ENCODE measurements around the gene MED29.

The MED29 gene

DNA sequence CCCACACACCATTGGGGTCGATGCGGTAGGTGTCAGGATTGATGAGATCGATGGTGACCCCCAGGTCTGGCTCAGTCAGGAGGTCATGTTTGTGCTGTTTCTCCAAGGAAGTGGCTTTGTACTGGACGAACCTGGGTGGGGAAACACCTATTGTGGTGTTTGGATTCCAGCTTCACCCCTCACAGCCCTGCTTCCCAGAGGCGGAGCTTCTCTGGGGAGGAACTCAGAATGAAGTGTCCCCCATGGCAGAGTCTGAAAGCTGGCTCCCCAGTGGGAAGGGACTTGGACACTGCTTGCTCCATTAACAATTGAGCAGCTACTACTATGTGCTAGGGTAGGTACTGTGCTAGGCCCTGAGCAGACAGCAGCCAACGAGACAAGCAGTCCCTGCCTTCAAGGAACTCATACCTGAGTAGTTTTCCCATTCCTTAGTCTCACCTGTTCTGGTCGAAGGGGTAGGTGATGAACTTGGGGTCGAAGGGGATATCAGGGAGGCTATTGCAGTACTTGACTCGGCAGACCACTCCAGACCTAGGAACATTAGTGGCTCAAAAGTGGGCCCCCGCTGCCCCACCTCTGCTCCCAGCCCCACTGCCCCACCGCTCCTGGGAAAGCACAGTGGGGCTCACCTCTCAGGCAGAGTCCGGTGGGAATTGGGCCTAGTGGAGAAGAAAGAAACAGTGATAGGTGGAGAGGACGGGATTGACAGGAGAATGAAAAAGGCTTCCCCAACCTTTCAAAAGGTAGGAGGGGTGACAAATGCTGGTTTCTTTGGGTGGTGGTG lies 1.4 kb upstream of the MED29 start:
- TF ChIP-seq RAD21 (IDR thresholded peaks at IDR 0.05; ENCODE audit: low read depth) (no peak), YY1 (IDR thresholded peaks at IDR 0.05; ENCODE audit: low read depth) (no peak), TCF12 (IDR thresholded peaks at IDR 0.05; ENCODE audit: low read depth) (no peak), EP300 (IDR thresholded peaks at IDR 0.05; ENCODE audit: borderline replicate concordance) (no peak), CEBPB (IDR thresholded peaks at IDR 0.05) (no peak), NFIC (IDR thresholded peaks at IDR 0.05) (no peak), REST (IDR thresholded peaks at IDR 0.05; ENCODE audit: low read depth) (no peak), ZBTB7A (IDR thresholded peaks at IDR 0.05; ENCODE audit: low read depth) (no peak), CREB1 (IDR thresholded peaks at IDR 0.05; ENCODE audit: low read depth) (no peak), TAF1 (IDR thresholded peaks at IDR 0.05; ENCODE audit: low read depth) (no peak), EGR1 (IDR thresholded peaks at IDR 0.05) (no peak), FOXM1 (IDR thresholded peaks at IDR 0.05; ENCODE audit: borderline replicate concordance, low read depth) (no peak), TEAD4 (IDR thresholded peaks at IDR 0.05) (no peak)
- TF ChIP-seq, protein P1, sequence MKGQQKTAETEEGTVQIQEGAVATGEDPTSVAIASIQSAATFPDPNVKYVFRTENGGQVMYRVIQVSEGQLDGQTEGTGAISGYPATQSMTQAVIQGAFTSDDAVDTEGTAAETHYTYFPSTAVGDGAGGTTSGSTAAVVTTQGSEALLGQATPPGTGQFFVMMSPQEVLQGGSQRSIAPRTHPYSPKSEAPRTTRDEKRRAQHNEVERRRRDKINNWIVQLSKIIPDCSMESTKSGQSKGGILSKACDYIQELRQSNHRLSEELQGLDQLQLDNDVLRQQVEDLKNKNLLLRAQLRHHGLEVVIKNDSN (IDR thresholded peaks at IDR 0.05): no peak
- TF ChIP-seq, protein P2, sequence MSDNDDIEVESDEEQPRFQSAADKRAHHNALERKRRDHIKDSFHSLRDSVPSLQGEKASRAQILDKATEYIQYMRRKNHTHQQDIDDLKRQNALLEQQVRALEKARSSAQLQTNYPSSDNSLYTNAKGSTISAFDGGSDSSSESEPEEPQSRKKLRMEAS (IDR thresholded peaks at IDR 0.05): no peak

DNA sequence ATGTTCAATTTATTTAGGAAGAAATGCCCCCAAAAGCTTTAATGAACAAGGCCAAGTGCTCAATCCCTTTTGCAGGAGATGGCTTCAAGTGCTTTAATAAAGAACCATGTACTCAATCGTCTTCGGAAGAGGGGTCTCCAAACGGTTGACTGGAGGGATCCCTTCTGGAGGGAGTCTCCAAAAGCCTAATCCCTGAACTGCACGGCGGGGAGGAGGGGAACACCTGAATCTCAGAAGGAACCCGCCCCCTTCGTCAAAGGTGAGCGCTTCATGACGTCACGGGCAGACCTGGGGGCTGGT lies 777 bp upstream of the MED29 start:
- TF ChIP-seq CREB1 (IDR thresholded peaks at IDR 0.05; ENCODE audit: low read depth) (peak; percentile 94), EGR1 (IDR thresholded peaks at IDR 0.05) (no peak), FOXM1 (IDR thresholded peaks at IDR 0.05; ENCODE audit: borderline replicate concordance, low read depth) (no peak), ZBTB7A (IDR thresholded peaks at IDR 0.05; ENCODE audit: low read depth) (no peak)
- TF ChIP-seq, protein P1 (IDR thresholded peaks at IDR 0.05): peak; percentile 25; the same call in 1 of the 2 replicates

DNA sequence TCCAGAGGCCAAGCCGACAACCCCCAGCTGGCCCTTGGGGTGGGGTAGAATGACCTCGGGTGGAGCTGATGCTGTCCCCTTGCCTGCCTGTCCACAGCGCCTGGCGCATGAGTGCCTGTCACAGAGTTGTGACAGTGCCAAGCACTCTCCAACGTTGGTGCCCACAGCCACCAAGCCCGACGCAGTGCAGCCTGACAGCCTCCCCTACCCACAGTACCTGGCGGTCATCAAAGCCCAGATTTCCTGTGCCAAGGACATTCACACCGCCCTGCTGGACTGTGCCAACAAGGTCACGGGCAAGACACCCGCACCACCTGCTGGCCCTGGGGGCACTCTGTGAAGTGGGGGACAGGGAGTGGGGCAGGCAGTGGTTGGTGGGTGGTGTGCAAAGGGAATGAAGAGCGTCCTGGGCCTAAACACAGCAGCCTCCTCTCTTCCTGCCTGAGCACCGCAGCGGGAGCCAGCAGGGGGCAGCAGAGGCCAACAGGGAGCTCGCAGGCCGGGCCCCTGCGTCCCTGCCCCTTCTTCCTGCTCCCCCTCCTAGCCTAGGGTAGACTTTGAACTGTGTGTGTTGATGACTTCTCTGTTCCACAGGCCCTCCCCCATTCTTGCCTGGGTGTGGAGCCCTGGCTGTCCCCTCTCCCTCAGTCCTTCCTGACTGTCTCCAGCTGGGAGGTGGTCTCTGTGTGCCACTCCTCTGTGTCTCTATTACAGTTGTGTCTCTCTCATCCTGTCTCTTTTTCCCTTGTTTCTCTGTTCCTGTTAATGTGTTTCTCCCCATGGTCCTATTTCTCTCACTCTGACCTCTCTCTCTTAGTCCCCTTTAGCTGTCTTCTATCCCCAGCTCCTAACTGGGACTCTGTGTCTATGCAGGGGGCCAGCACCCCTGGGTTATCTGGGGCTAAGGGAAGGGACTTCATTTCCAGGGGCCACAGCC lies 6.5 kb downstream of the MED29 start:
- TF ChIP-seq RAD21 (IDR thresholded peaks at IDR 0.05; ENCODE audit: low read depth): peak; percentile 82
- TF ChIP-seq EGR1 (IDR thresholded peaks at IDR 0.05): no peak

DNA sequence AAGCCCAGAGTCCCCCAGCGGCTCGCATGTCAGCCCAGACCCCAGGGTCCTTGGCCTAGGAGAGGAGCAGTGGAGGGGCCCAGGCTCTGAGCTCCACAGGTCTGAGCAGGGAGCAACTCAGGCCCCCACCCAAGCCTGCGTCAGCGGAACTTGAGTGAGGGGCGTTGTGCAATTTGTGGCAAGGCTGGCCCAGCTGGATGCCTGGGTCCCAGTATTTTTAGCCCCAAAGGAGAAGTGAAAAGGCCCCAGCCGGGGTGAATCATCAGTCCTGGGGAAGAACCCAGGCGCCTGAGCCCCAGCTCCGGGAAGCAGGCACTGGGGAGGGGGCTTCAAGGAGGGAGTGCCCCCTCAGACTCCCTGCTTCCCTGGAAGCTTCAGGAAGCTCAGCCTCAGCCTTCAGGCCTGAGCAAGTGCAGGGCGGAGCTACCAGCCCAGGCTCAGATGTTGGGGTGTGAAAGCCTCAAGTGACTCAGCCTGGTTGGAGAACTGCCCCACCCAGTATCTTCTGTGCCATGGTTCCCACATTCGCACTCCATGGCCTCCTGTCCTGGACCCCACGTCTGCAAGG lies 7.2 kb downstream of the MED29 start:
- TF ChIP-seq FOXM1 (IDR thresholded peaks at IDR 0.05; ENCODE audit: borderline replicate concordance, low read depth) (no peak), TEAD4 (IDR thresholded peaks at IDR 0.05) (no peak), CEBPB (IDR thresholded peaks at IDR 0.05) (no peak), YY1 (IDR thresholded peaks at IDR 0.05; ENCODE audit: low read depth) (no peak), EP300 (IDR thresholded peaks at IDR 0.05; ENCODE audit: borderline replicate concordance) (no peak), EGR1 (IDR thresholded peaks at IDR 0.05) (no peak), REST (IDR thresholded peaks at IDR 0.05; ENCODE audit: low read depth) (no peak)
- TF ChIP-seq, protein P1 (IDR thresholded peaks at IDR 0.05): no peak
- TF ChIP-seq, protein P2 (IDR thresholded peaks at IDR 0.05): no peak

DNA sequence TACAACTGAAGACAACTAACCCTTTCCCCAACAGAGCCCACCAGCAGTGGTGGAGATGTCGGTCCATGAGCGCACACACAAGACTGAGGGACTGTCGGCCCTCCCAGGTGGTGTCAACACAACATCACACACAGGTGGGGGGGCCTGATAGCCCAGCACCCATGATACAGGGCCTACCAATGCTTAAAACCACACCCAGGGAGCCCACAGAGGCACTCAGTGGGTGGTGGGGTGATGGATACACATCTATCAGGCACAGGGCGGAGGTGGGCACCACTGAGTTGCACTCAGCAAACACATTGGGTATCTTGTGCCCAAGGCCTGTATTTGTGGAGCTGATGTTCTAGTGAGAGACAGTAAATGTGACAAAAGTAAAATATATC lies 8.5 kb downstream of the MED29 start:
- TF ChIP-seq TAF1 (IDR thresholded peaks at IDR 0.05; ENCODE audit: low read depth) (no peak), CREB1 (IDR thresholded peaks at IDR 0.05; ENCODE audit: low read depth) (no peak), TEAD4 (IDR thresholded peaks at IDR 0.05) (no peak), YY1 (IDR thresholded peaks at IDR 0.05; ENCODE audit: low read depth) (no peak), REST (IDR thresholded peaks at IDR 0.05; ENCODE audit: low read depth) (no peak), FOXM1 (IDR thresholded peaks at IDR 0.05; ENCODE audit: borderline replicate concordance, low read depth) (no peak), RAD21 (IDR thresholded peaks at IDR 0.05; ENCODE audit: low read depth) (no peak), CEBPB (IDR thresholded peaks at IDR 0.05) (no peak), NFIC (IDR thresholded peaks at IDR 0.05) (no peak), TCF12 (IDR thresholded peaks at IDR 0.05; ENCODE audit: low read depth) (no peak), EGR1 (IDR thresholded peaks at IDR 0.05) (no peak), EP300 (IDR thresholded peaks at IDR 0.05; ENCODE audit: borderline replicate concordance) (no peak)
- TF ChIP-seq, protein P2 (IDR thresholded peaks at IDR 0.05): no peak

Data from Ishikawa (cell line).